KMS-11 (cell line): Measurements from ENCODE around the gene SRP68.

Source experiments
- H2AFZ ChIP-seq: fragments of 200-600 bp; sonication (generic); 2 replicates; pipeline ENCODE4 v1.6.1; 2016; ENCODE audit warnings: antibody characterized with exemption, mixed run types, low read depth
- H3K27ac ChIP-seq: fragments of 200-600 bp; sonication (generic); 2 replicates; pipeline ENCODE4 v1.6.1; 2016; ENCODE audit warnings: mild to moderate bottlenecking, mixed run types
- H3K27me3 ChIP-seq: fragments of 200-600 bp; sonication (generic); 2 replicates; pipeline ENCODE4 v1.6.1; 2017; ENCODE audit warnings: mild to moderate bottlenecking, low read depth, mixed run types, moderate library complexity; ENCODE audit not compliant: insufficient read depth
- H3K36me3 ChIP-seq: fragments of 200-600 bp; sonication (generic); 2 replicates; pipeline ENCODE4 v1.6.1; 2017; ENCODE audit warnings: mild to moderate bottlenecking, mixed run types; ENCODE audit not compliant: insufficient read depth
- H3K4me1 ChIP-seq: fragments of 200-600 bp; sonication (generic); 2 replicates; pipeline ENCODE4 v1.6.1; 2016; ENCODE audit warnings: mild to moderate bottlenecking, low read depth, mixed run types; ENCODE audit not compliant: poor library complexity, severe bottlenecking
- H3K4me2 ChIP-seq: fragments of 200-600 bp; sonication (generic); 2 replicates; pipeline ENCODE4 v1.7.0; 2016; ENCODE audit warnings: mild to moderate bottlenecking, mixed run types
- H3K4me3 ChIP-seq: fragments of 200-600 bp; sonication (generic); IDR thresholded peaks from 2 replicates; pipeline ENCODE4 v1.6.1; 2017; ENCODE audit warnings: low read depth, low read length, mixed read lengths; ENCODE audit not compliant: insufficient read depth
- H3K79me2 ChIP-seq: fragments of 200-600 bp; sonication (generic); 2 replicates; pipeline ENCODE4 v1.6.1; 2016; ENCODE audit warnings: low read depth, mixed run types; ENCODE audit not compliant: insufficient read depth
- H3K9ac ChIP-seq: fragments of 200-600 bp; sonication (generic); 2 replicates; pipeline ENCODE4 v1.6.1; 2016; ENCODE audit warnings: mild to moderate bottlenecking, mixed run types
- H4K20me1 ChIP-seq: fragments of 200-600 bp; sonication (generic); 2 replicates; pipeline ENCODE4 v1.6.1; 2016; ENCODE audit warnings: mild to moderate bottlenecking, mixed run types; ENCODE audit not compliant: insufficient read depth
- TF ChIP-seq, protein P1 (sequence below): fragments of 200-600 bp; sonication (generic); conservative IDR thresholded peaks from 2 replicates; pipeline ENCODE4 v1.6.1; 2017; ENCODE audit warnings: low read depth, mild to moderate bottlenecking, antibody characterized with exemption, low read length, moderate library complexity, mixed read lengths

SRP68 gene

DNA sequence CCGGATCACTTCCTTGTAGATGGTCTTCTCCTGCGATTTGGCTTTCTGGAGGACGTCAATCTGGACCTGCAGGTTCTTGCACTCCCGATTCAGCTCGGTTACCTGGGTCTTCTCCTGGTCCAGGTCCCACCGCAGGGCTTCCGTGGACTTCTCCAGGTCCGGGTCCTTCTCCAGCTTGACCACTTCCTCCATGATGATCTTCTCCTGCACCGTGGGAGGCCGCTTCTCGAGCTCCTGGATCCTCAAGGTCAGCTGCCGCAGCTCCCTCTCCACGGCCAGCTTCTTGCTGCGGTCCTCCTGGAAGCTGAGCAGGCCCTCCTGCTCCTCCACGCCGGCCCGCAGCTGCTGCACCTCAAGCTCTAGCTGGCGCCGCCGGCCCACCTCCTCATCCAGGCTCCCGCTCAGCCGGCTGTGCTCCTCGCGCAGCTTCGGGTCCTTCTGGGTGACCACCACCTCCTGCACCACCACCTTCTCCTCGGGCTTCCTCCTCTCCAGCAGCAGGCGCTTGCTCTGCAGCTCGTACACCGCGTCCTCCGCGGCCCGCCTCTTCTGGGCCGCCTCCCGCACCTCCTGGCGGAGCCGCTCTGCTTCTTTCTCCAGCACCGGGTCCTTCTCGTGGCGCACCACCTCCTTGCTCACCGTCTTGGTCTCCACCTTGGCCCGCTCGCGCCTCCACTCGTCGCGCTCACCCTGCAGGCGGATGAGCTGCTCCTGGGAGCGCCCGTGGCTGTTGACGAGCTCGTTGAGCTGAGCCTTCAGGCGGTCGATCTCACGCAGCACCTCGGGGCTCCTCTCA, 63.5 kb downstream of the SRP68 start:
- Histone ChIP-seq H3K4me2 (no peak overlapping the region), H3K4me1 (peaks cover 7% of the 10 kb centered on the region), H3K36me3 (no peaks in the 10 kb centered on the region), H4K20me1 (no peaks in the 10 kb centered on the region), H3K4me3 (no peak overlapping the region), H2AFZ (no peak overlapping the region), H3K27ac (no peak overlapping the region), H3K9ac (no peak overlapping the region), H3K79me2 (no peaks in the 10 kb centered on the region), H3K27me3 (peaks cover 18% of the 10 kb centered on the region; the same call in 1 of the 2 replicates)
- TF ChIP-seq, protein P1, sequence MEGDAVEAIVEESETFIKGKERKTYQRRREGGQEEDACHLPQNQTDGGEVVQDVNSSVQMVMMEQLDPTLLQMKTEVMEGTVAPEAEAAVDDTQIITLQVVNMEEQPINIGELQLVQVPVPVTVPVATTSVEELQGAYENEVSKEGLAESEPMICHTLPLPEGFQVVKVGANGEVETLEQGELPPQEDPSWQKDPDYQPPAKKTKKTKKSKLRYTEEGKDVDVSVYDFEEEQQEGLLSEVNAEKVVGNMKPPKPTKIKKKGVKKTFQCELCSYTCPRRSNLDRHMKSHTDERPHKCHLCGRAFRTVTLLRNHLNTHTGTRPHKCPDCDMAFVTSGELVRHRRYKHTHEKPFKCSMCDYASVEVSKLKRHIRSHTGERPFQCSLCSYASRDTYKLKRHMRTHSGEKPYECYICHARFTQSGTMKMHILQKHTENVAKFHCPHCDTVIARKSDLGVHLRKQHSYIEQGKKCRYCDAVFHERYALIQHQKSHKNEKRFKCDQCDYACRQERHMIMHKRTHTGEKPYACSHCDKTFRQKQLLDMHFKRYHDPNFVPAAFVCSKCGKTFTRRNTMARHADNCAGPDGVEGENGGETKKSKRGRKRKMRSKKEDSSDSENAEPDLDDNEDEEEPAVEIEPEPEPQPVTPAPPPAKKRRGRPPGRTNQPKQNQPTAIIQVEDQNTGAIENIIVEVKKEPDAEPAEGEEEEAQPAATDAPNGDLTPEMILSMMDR = no peak

DNA sequence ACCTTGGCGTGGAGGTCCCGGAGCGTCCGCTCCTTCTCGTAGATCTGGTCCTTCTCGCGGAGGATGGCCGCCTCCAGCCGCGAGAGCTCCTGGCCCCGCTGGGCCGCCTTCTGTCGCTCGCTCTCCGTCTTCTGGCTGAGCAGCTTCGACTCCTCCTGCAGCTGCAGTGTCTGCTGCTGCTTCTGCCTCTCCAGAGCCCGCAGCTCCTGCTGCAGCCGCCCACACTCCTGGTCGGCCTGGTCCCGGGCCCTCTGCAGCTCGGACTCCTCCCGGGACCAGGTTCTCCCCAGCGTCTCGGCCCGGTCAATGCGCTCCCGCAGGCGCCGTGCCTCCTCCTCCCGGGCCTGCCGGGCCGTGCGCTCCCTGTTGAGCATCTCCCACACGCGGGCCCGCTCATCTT, 64.1 kb downstream of the SRP68 start:
- Histone ChIP-seq H3K36me3 (no peaks in the 10 kb centered on the region), H2AFZ (no peak overlapping the region), H3K4me2 (no peak overlapping the region), H4K20me1 (no peaks in the 10 kb centered on the region), H3K27me3 (peaks cover 18% of the 10 kb centered on the region; the same call in 1 of the 2 replicates), H3K4me1 (peaks cover 7% of the 10 kb centered on the region), H3K27ac (no peak overlapping the region), H3K9ac (no peak overlapping the region), H3K4me3 (no peak overlapping the region), H3K79me2 (no peaks in the 10 kb centered on the region)
- TF ChIP-seq, protein P1 = no peak

DNA sequence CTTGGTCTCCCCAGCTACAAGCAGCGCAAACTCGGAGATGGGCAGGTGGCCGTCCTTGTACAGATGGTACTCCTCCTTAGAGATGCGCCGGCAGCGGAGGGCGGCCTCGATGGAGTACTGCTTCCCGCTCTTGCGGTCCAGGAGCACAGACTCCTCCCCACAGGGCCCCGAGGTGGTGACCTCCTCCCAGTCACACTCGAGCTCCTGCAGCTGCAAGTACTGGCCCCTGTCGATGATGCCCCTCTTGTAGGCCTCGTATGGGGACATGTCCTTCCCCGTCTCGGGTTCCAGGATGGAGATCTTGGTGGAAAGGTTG, 64.5 kb downstream of the SRP68 start:
- no peak overlapping the region for H3K4me2 ChIP-seq
- H3K9ac ChIP-seq = no peak overlapping the region
- H3K79me2 ChIP-seq = no peaks in the 10 kb centered on the region
- no peak overlapping the region for H2AFZ ChIP-seq
- H3K36me3 ChIP-seq = no peaks in the 10 kb centered on the region
- H4K20me1 ChIP-seq = no peaks in the 10 kb centered on the region
- TF ChIP-seq, protein P1 = no peak
- H3K4me3 ChIP-seq = no peak overlapping the region
- peaks cover 18% of the 10 kb centered on the region; the same call in 1 of the 2 replicates for H3K27me3 ChIP-seq
- H3K4me1 ChIP-seq = peaks cover 7% of the 10 kb centered on the region
- no peak overlapping the region for H3K27ac ChIP-seq

DNA sequence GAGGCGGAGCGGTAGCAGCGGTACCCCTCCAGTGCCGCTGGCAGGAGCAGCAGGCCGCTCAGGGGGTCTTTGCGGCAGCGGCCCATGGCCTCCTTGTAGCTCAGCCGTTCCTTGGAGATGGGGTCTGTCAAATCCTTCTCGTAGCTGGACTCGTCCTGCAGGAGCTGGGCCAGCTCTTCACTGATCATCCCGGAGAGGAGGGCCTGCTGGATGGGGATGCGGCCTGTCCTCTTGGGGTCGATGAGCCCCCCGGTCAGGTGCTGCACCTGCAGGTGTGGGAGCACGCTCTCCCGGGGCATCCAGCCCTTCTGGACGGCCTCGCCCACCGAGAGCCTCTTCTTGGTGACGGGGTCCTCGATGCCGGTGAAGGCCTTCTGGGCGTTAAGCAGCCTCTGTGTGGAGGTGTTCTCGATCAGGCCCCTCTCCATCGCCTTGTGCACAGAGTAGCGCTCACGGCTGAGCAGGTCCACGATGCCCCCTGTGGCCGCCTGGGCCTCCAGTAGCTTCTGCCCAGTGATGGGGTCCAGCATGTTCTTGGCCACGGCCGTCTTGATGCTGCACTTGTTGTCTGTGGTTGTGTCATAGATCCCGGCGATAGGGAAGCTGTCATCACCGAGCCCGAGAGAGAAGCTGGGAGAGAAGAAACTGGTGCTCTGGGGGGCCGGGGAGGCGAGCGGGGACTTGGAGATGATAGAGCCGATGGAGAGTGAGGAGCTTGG, 65.0 kb downstream of the SRP68 start:
- Histone ChIP-seq H3K36me3 (no peaks in the 10 kb centered on the region), H3K4me2 (no peak overlapping the region), H3K4me1 (peaks cover 7% of the 10 kb centered on the region), H3K27me3 (peaks cover 18% of the 10 kb centered on the region; the same call in 1 of the 2 replicates), H4K20me1 (no peaks in the 10 kb centered on the region), H3K9ac (no peak overlapping the region), H2AFZ (no peak overlapping the region), H3K27ac (no peak overlapping the region), H3K79me2 (no peaks in the 10 kb centered on the region), H3K4me3 (no peak overlapping the region)
- TF ChIP-seq, protein P1 = no peak
